OCI-LY3 (cell line): Measurements from ENCODE around the gene ANKRD26.

Experiments used
- H2AFZ ChIP-seq: fragments of 200-600, 300-600 bp; shearing (Covaris generic); 2 replicates; pipeline ENCODE4 v1.6.0; 2014; ENCODE audit warnings: antibody characterized with exemption, low read depth, low read length
- H3K27ac ChIP-seq: fragments of 200-600, 300-600 bp; sonication (generic); 2 replicates; pipeline ENCODE4 v1.5.1; 2014; ENCODE audit warnings: mild to moderate bottlenecking, low read length, moderate library complexity, mixed read lengths
- H3K27me3 ChIP-seq: fragments of 200-600, 300-600 bp; sonication (generic); 2 replicates; pipeline ENCODE4 v1.6.1; 2014; ENCODE audit warnings: low read depth, low read length, mixed read lengths
- H3K36me3 ChIP-seq: fragments of 200-600, 300-600 bp; sonication (generic); replicated peaks from 2 replicates; pipeline ENCODE3; 2014; ENCODE audit warnings: low read depth, low read length, mixed read lengths
- H3K4me1 ChIP-seq: fragments of 300-600, 200-600 bp; sonication (generic); 2 replicates; pipeline ENCODE4 v1.6.1; 2014; ENCODE audit warnings: low read length, mixed read lengths
- H3K4me2 ChIP-seq: fragments of 200-600, 300-600 bp; sonication (generic); 2 replicates; pipeline ENCODE4 v1.6.1; 2014; ENCODE audit warnings: low read length, mixed read lengths
- H3K4me3 ChIP-seq: fragments of 300-600, 200-600 bp; sonication (generic); 2 replicates; pipeline ENCODE4 v1.5.1; 2014; ENCODE audit warnings: antibody characterized with exemption, mild to moderate bottlenecking, low read length, moderate library complexity
- H3K79me2 ChIP-seq: fragments of 300-600, 200-600 bp; shearing (Covaris generic); 2 replicates; pipeline ENCODE4 v1.6.1; 2014; ENCODE audit warnings: mild to moderate bottlenecking, low read length, mixed read lengths
- H3K9ac ChIP-seq: fragments of 300-600, 200-600 bp; shearing (Covaris generic); 2 replicates; pipeline ENCODE4 v1.6.0; 2014; ENCODE audit warnings: mild to moderate bottlenecking, low read length, moderate library complexity
- H3K9me3 ChIP-seq: fragments of 200-600, 300-600 bp; shearing (Covaris generic); 2 replicates; pipeline ENCODE4 v1.6.1; 2014; ENCODE audit warnings: low read length, mixed read lengths; ENCODE audit not compliant: insufficient read depth
- H4K20me1 ChIP-seq: fragments of 200-600, 300-600 bp; sonication (generic); 2 replicates; pipeline ENCODE4 v1.6.1; 2016; ENCODE audit warnings: low read length, mixed read lengths; ENCODE audit not compliant: insufficient read depth
- CTCF ChIP-seq: fragments of 200-600, 300-600 bp; sonication (generic); IDR thresholded peaks from 2 replicates; pipeline ENCODE4 v1.5.1; 2014; ENCODE audit warnings: antibody characterized with exemption, low read length, low read depth
- EZH2phosphoT487 ChIP-seq: fragments of 200-600 bp; shearing (Covaris generic); IDR thresholded peaks from 2 replicates; pipeline ENCODE4 v1.6.1; 2018; ENCODE audit warnings: antibody characterized with exemption, mixed run types, low read depth

ANKRD26 gene

GRCh38 chr10:26994743-26995142, 105.6 kb downstream of the ANKRD26 start:
- H4K20me1 ChIP-seq, result no peaks in the 10 kb centered on the region
- H3K27me3 ChIP-seq, result no peaks in the 10 kb centered on the region
- H3K9ac ChIP-seq, result no peak overlapping the region
- H3K4me3 ChIP-seq, result no peak overlapping the region
- H3K4me1 ChIP-seq, result no peaks in the 10 kb centered on the region
- H3K4me2 ChIP-seq, result no peak overlapping the region
- no peak overlapping the region for H3K27ac ChIP-seq
- no peaks in the 10 kb centered on the region for H3K9me3 ChIP-seq
- H3K79me2 ChIP-seq, result no peaks in the 10 kb centered on the region
- H3K36me3 ChIP-seq, result no peaks in the 10 kb centered on the region
- TF ChIP-seq EZH2phosphoT487, result no peak
- TF ChIP-seq CTCF, result no peak
- no peak overlapping the region for H2AFZ ChIP-seq

- Histone ChIP-seq H3K27ac (no peak overlapping the region), H4K20me1 (no peaks in the 10 kb centered on the region), H3K9ac (no peak overlapping the region), H3K4me2 (no peak overlapping the region), H3K9me3 (no peaks in the 10 kb centered on the region), H2AFZ (no peak overlapping the region), H3K79me2 (no peaks in the 10 kb centered on the region), H3K36me3 (no peaks in the 10 kb centered on the region), H3K4me3 (no peak overlapping the region), H3K4me1 (no peaks in the 10 kb centered on the region), H3K27me3 (no peaks in the 10 kb centered on the region)
- no peak for TF ChIP-seq CTCF
- no peak for TF ChIP-seq EZH2phosphoT487
These were observed 112.4 kb downstream of the ANKRD26 start for GRCh38 chr10:26987851-26988250.

GRCh38 chr10:26983156-26983555, 117.1 kb downstream of the ANKRD26 start:
- TF ChIP-seq EZH2phosphoT487 (no peak), CTCF (no peak)
- H3K36me3 ChIP-seq, result no peaks in the 10 kb centered on the region

GRCh38 chr10:26982058-26982457, 118.2 kb downstream of the ANKRD26 start:
- Histone ChIP-seq H3K79me2 (no peaks in the 10 kb centered on the region), H4K20me1 (no peaks in the 10 kb centered on the region), H3K27ac (no peak overlapping the region), H3K4me2 (no peak overlapping the region), H3K9me3 (no peaks in the 10 kb centered on the region), H2AFZ (no peak overlapping the region), H3K27me3 (no peaks in the 10 kb centered on the region), H3K9ac (no peak overlapping the region), H3K4me1 (no peaks in the 10 kb centered on the region), H3K4me3 (no peak overlapping the region), H3K36me3 (no peaks in the 10 kb centered on the region)
- TF ChIP-seq EZH2phosphoT487 (no peak), CTCF (no peak)

More at GRCh38 chr10:26983156-26983555, 117.1 kb downstream of the ANKRD26 start:
- Histone ChIP-seq H3K9me3 (no peaks in the 10 kb centered on the region), H3K27me3 (no peaks in the 10 kb centered on the region), H3K4me2 (no peak overlapping the region), H3K27ac (no peak overlapping the region), H3K79me2 (no peaks in the 10 kb centered on the region), H3K9ac (no peak overlapping the region), H2AFZ (no peak overlapping the region), H3K4me3 (no peak overlapping the region), H3K4me1 (no peaks in the 10 kb centered on the region), H4K20me1 (no peaks in the 10 kb centered on the region)
